Mesothelial cell of epicardium (in vitro differentiated cells): ENCODE results near the gene ADARB1. TPM values are rescaled to one million over a fixed set of nuclear protein-coding genes. Genes with fewer than 3 reads are reported as not detected.

Source experiments
- DNase-seq, 2 experiments: peaks; one replicate each; pipeline ENCODE4 v3.0.0; 2021; ENCODE audit warnings: low spot score in 2 of 2; ENCODE audit not compliant: unreplicated experiment in 2 of 2
- H3K27ac Mint-ChIP-seq: 2 replicates; pipeline ENCODE4 v1.8.0; 2021; ENCODE audit warnings: mixed read lengths
- H3K27me3 Mint-ChIP-seq: 2 replicates; pipeline ENCODE4 v1.8.0; 2021; ENCODE audit warnings: low read depth, mixed read lengths
- H3K36me3 Mint-ChIP-seq: 2 replicates; pipeline ENCODE4 v1.8.0; 2021; ENCODE audit warnings: mixed read lengths
- H3K4me1 Mint-ChIP-seq: 2 replicates; pipeline ENCODE4 v1.8.0; 2021; ENCODE audit warnings: mixed read lengths
- H3K4me3 Mint-ChIP-seq: 2 replicates; pipeline ENCODE4 v1.8.0; 2021; ENCODE audit warnings: mild to moderate bottlenecking, moderate library complexity, mixed read lengths
- H3K9me3 Mint-ChIP-seq: 2 replicates; pipeline ENCODE4 v1.8.0; 2021; ENCODE audit warnings: mixed read lengths
- total RNA-seq: library from RNA; stranded (reverse); gene quantifications from 3 replicates; pipeline ENCODE4 v1.2.1, GENCODE V29; 2021
- TF ChIP-seq, protein P1 (sequence below): fragments of 200-600 bp; sonication (generic); IDR thresholded peaks from one replicate; pipeline ENCODE4 v1.5.0; 2021; ENCODE audit warnings: antibody characterized with exemption; ENCODE audit not compliant: unreplicated experiment

ADARB1 gene
- total RNA-seq, 1 donor from 2014 or later: 26.5 TPM

DNA sequence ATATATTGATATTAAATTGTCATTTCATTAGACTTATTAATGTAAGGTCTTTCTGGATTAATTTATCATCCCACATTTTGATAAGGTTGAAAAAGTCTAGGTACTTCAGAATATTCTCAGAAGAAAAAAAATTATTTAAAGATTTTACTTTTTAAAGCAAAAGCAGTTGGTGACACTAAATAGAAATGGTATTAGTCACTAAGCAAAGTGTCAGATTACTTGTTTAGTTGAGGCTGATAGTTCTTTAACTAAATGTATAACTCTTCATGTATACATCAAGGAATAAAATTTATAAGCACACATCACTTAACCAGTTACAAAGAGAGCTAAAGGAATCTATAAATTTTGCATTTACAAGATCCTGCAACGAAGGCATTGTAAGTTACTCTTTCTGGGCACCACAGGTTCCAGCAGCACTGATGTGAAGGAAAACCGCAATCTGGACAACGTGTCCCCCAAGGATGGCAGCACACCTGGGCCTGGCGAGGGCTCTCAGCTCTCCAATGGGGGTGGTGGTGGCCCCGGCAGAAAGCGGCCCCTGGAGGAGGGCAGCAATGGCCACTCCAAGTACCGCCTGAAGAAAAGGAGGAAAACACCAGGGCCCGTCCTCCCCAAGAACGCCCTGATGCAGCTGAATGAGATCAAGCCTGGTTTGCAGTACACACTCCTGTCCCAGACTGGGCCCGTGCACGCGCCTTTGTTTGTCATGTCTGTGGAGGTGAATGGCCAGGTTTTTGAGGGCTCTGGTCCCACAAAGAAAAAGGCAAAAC lies 101.1 kb downstream of the ADARB1 start:
- Mint-ChIP-seq H3K4me3 (no peak overlapping the region), H3K27ac (no peak overlapping the region), H3K36me3 (peaks cover 12% of the 10 kb centered on the region), H3K27me3 (no peaks in the 10 kb centered on the region), H3K4me1 (peaks cover 2% of the 10 kb centered on the region), H3K9me3 (no peaks in the 10 kb centered on the region)
- TF ChIP-seq, protein P1, sequence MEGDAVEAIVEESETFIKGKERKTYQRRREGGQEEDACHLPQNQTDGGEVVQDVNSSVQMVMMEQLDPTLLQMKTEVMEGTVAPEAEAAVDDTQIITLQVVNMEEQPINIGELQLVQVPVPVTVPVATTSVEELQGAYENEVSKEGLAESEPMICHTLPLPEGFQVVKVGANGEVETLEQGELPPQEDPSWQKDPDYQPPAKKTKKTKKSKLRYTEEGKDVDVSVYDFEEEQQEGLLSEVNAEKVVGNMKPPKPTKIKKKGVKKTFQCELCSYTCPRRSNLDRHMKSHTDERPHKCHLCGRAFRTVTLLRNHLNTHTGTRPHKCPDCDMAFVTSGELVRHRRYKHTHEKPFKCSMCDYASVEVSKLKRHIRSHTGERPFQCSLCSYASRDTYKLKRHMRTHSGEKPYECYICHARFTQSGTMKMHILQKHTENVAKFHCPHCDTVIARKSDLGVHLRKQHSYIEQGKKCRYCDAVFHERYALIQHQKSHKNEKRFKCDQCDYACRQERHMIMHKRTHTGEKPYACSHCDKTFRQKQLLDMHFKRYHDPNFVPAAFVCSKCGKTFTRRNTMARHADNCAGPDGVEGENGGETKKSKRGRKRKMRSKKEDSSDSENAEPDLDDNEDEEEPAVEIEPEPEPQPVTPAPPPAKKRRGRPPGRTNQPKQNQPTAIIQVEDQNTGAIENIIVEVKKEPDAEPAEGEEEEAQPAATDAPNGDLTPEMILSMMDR: no peak
- no peak for DNase-seq

DNA sequence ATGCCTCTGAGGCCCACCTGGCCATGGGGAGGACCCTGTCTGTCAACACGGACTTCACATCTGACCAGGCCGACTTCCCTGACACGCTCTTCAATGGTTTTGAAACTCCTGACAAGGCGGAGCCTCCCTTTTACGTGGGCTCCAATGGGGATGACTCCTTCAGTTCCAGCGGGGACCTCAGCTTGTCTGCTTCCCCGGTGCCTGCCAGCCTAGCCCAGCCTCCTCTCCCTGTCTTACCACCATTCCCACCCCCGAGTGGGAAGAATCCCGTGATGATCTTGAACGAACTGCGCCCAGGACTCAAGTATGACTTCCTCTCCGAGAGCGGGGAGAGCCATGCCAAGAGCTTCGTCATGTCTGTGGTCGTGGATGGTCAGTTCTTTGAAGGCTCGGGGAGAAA lies 101.8 kb downstream of the ADARB1 start:
- H3K27me3 Mint-ChIP-seq: no peaks in the 10 kb centered on the region
- TF ChIP-seq, protein P1: no peak
- DNase-seq: no peak
- H3K4me1 Mint-ChIP-seq: peaks cover 2% of the 10 kb centered on the region
- peaks cover 12% of the 10 kb centered on the region for H3K36me3 Mint-ChIP-seq
- no peaks in the 10 kb centered on the region for H3K9me3 Mint-ChIP-seq
- no peak overlapping the region for H3K27ac Mint-ChIP-seq
- H3K4me3 Mint-ChIP-seq: no peak overlapping the region

DNA sequence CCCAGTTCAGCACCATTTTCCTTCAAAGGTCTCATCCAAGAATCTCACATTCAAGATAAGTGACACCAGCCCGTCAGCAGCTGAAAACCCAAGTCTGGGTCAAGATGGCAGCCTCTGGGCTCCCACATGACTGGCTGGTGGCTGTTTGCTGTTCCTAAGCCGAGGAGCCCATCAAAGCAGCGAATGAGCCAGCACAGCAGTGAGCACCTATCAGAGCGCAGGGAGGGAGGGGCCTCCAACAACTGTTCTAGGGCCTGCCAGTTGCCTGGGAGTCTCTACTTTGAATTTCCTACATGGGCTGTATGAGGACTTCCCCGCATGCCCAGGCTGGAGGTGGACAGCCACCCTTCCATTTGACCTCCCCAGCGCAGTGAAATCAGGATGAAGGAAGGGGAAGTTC lies 102.7 kb downstream of the ADARB1 start:
- H3K27ac Mint-ChIP-seq: no peak overlapping the region
- no peaks in the 10 kb centered on the region for H3K9me3 Mint-ChIP-seq
- H3K4me3 Mint-ChIP-seq: no peak overlapping the region
- TF ChIP-seq, protein P1: no peak
- no peaks in the 10 kb centered on the region for H3K27me3 Mint-ChIP-seq
- peaks cover 11% of the 10 kb centered on the region for H3K36me3 Mint-ChIP-seq
- no peak for DNase-seq
- peaks cover 2% of the 10 kb centered on the region for H3K4me1 Mint-ChIP-seq

DNA sequence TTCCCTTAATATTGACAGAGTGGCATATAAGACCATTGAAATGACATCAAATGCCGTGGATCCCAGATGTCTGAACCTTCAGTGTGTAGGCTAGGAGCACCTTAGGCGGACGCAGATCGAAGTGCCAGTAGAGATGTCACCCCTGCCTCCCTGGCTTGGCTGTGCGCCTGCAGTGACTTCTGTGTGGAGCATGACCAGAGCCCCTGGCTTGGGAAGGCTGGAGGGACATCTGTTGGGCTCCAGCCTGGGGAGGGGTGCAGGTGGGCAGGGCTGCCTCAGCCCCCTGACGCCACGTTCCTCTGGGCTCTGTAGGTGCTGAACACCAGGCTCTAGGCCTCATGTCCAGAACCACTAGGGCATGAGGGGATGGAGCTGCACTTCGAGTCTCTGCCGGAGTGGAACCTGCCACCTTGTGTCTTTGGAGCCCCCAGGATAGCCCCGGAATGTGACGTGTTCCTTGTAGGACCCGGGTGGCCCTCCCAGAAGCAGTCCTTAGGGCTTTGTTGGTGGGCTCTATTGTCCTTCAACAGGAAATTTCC lies 103.8 kb downstream of the ADARB1 start:
- Mint-ChIP-seq H3K27ac (no peak overlapping the region), H3K9me3 (no peaks in the 10 kb centered on the region), H3K4me3 (no peak overlapping the region), H3K4me1 (peaks cover under 1% of the 10 kb centered on the region), H3K27me3 (no peaks in the 10 kb centered on the region), H3K36me3 (peaks cover 11% of the 10 kb centered on the region)
- no peak for DNase-seq
- TF ChIP-seq, protein P1: no peak

DNA sequence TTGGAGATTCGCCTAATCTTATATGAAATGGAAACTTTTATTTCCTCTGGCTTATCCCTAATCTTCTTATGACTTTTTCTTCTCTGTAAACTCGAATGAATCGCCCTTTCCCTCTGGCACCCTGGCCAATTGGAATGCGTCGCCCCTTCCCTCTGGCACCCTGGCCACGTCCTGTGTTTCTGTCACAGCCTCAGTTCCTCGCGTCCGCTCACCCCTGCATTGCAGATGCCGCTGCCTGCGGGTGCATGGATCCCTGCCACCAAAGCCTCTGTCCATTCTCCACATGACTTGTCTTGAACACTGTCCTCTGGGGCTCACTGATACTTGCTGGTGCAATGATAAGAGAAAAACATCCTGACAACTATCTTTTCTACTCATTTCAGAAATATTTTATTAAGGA lies 104.6 kb downstream of the ADARB1 start:
- TF ChIP-seq, protein P1: no peak
- no peak for DNase-seq
- Mint-ChIP-seq H3K36me3 (peaks cover 15% of the 10 kb centered on the region), H3K27me3 (no peaks in the 10 kb centered on the region), H3K27ac (no peak overlapping the region), H3K4me1 (no peaks in the 10 kb centered on the region), H3K9me3 (no peaks in the 10 kb centered on the region), H3K4me3 (no peak overlapping the region)
